GM18511 (cell line): ENCODE measurements around the gene MTHFD1L.
"Not testable (repeated sequence)": the region's sequence is repeated elsewhere in the genome, so short reads cannot be mapped to it uniquely, and the experiment has no call there.

ENCODE experiments used
- ATAC-seq: cut with Tn5 transposase; IDR thresholded peaks from one replicate; pipeline ENCODE4 v1.9.1; 2021; ENCODE audit warnings: mild to moderate bottlenecking, moderate library complexity; ENCODE audit not compliant: unreplicated experiment

The MTHFD1L gene

GRCh38 chr6:151113641-151114040 lies 248.1 kb downstream of the MTHFD1L start:
- no peak for ATAC-seq

- no peak for ATAC-seq
Measured at GRCh38 chr6:151118461-151119123, 253.1 kb downstream of the MTHFD1L start.

GRCh38 chr6:151119823-151120524 lies 254.5 kb downstream of the MTHFD1L start:
- ATAC-seq = no peak

- ATAC-seq = no peak
Measured at GRCh38 chr6:151121900-151122299, 256.4 kb downstream of the MTHFD1L start.

GRCh38 chr6:151123641-151124040 lies 258.1 kb downstream of the MTHFD1L start:
- ATAC-seq = not testable (repeated sequence)

- ATAC-seq = not testable (repeated sequence)
Measured at GRCh38 chr6:151125242-151125641, 259.7 kb downstream of the MTHFD1L start.

- ATAC-seq = not testable (repeated sequence)
Measured at GRCh38 chr6:151125651-151126416, 260.3 kb downstream of the MTHFD1L start.

GRCh38 chr6:151126417-151126724 lies 260.9 kb downstream of the MTHFD1L start:
- ATAC-seq = not testable (repeated sequence)

- ATAC-seq = not testable (repeated sequence)
Measured at GRCh38 chr6:151127133-151127798, 261.8 kb downstream of the MTHFD1L start.

GRCh38 chr6:151128763-151129370 lies 263.4 kb downstream of the MTHFD1L start:
- no peak for ATAC-seq

- no peak for ATAC-seq
Measured at GRCh38 chr6:151130329-151130728, 264.8 kb downstream of the MTHFD1L start.

GRCh38 chr6:151131324-151132007 lies 266.0 kb downstream of the MTHFD1L start:
- ATAC-seq = no peak

- no peak for ATAC-seq
Measured at GRCh38 chr6:151136141-151136755, 270.7 kb downstream of the MTHFD1L start.

- ATAC-seq = no peak
Measured at GRCh38 chr6:151137542-151137941, 272.0 kb downstream of the MTHFD1L start.

- no peak for ATAC-seq
Measured at GRCh38 chr6:151139524-151139923, 274.0 kb downstream of the MTHFD1L start.

GRCh38 chr6:151140767-151141166 lies 275.3 kb downstream of the MTHFD1L start:
- no peak for ATAC-seq

GRCh38 chr6:151141685-151142084 lies 276.2 kb downstream of the MTHFD1L start:
- no peak for ATAC-seq

- no peak for ATAC-seq
Measured at GRCh38 chr6:151142676-151143075, 277.2 kb downstream of the MTHFD1L start.

GRCh38 chr6:151143337-151143736 lies 277.8 kb downstream of the MTHFD1L start:
- no peak for ATAC-seq

- no peak for ATAC-seq
Measured at GRCh38 chr6:151143806-151144205, 278.3 kb downstream of the MTHFD1L start.
